Measurements from ENCODE around the gene SGMS1. TPM values are rescaled to one million over a fixed set of nuclear protein-coding genes. Genes with fewer than 3 reads are reported as not detected.

Gene SGMS1
- total and polyA plus RNA-seq, 11 donors, result 6.9 to 40.6 (median 19.6) TPM

- no peak overlapping the region for H3K4me3 ChIP-seq
- H3K4me1 ChIP-seq, result peaks cover 0 to 39% (median 17%) of the 10 kb centered on the region in 12 donors
- ATAC-seq (no peak), DNase-seq (no peak)
- H3K27me3 ChIP-seq, result no peaks in the 10 kb centered on the region
- no peaks in the 10 kb centered on the region for H3K9me3 ChIP-seq
- TF ChIP-seq POLR2A (IDR thresholded peaks at IDR 0.05), result no peak
- TF ChIP-seq CTCF (IDR thresholded peaks at IDR 0.05), result no peak
- no peak overlapping the region for H3K27ac ChIP-seq
- intact Hi-C loops (cut with DNase I), result loop anchor here in 1 of 10 donors (5.0 kb wide), 1 partner anchor 108 kb away; the partner anchor contains the start of gene SGMS1
- WGBS, 4 donors, result 77 to 95% (median 85%) methylated on average over 5 of the region's 5 CpGs
- H3K36me3 ChIP-seq, result peaks cover 0 to 4% (median under 1%) of the 10 kb centered on the region in 9 donors
These were observed 109.8 kb downstream of the SGMS1 start for GRCh38 chr10:50513956-50514355.

GRCh38 chr10:50512743-50513416 is 110.9 kb downstream of the SGMS1 start:
- ATAC-seq (no peak), DNase-seq (no peak)
- H3K9me3 ChIP-seq, result no peaks in the 10 kb centered on the region
- no peak overlapping the region for H3K27ac ChIP-seq
- no peak overlapping the region for H3K4me3 ChIP-seq
- peaks cover 0 to 40% (median 18%) of the 10 kb centered on the region in 12 donors for H3K4me1 ChIP-seq
- WGBS, 4 donors, result 94 to 100% (median 96%) methylated on average over 3 of the region's 3 CpGs
- no peak for TF ChIP-seq POLR2A (IDR thresholded peaks at IDR 0.05)
- no peak for TF ChIP-seq CTCF (IDR thresholded peaks at IDR 0.05)
- no peaks in the 10 kb centered on the region for H3K36me3 ChIP-seq
- no peaks in the 10 kb centered on the region for H3K27me3 ChIP-seq
- intact Hi-C loops (cut with DNase I), result loop anchor here in 1 of 10 donors (5.0 kb wide), 1 partner anchor 109 kb away; the partner anchor contains the start of gene SGMS1

GRCh38 chr10:50512214-50512595 is 111.6 kb downstream of the SGMS1 start:
- WGBS, 4 donors, result 50 to 68% (median 63%) methylated on average over 1 of the region's 1 CpG
- no peak for ATAC-seq
- no peak for TF ChIP-seq CTCF (IDR thresholded peaks at IDR 0.05)
- no peak for TF ChIP-seq POLR2A (IDR thresholded peaks at IDR 0.05)

GRCh38 chr10:50511492-50512213 is 112.1 kb downstream of the SGMS1 start:
- WGBS, 4 donors, result 76 to 83% (median 82%) methylated on average over 5 of the region's 5 CpGs
- no peaks in the 10 kb centered on the region for H3K36me3 ChIP-seq
- no peak overlapping the region for H3K4me3 ChIP-seq
- no peaks in the 10 kb centered on the region for H3K27me3 ChIP-seq
- no peak for DNase-seq
- TF ChIP-seq POLR2A (IDR thresholded peaks at IDR 0.05) (no peak), CTCF (IDR thresholded peaks at IDR 0.05) (no peak)
- no peaks in the 10 kb centered on the region for H3K9me3 ChIP-seq
- ATAC-seq, result peak in 2 of 4 donors; percentile 14 to 40
- H3K27ac ChIP-seq, result peak overlapping the region in 1 of 12 donors; percentile 22
- intact Hi-C loops (cut with DNase I), result loop anchor here in 1 of 10 donors (5.0 kb wide), 1 partner anchor 111 kb away; the partner anchor contains the start of gene SGMS1
- peaks cover 0 to 51% (median 26%) of the 10 kb centered on the region in 12 donors for H3K4me1 ChIP-seq

More at GRCh38 chr10:50512214-50512595, 111.6 kb downstream of the SGMS1 start:
- H3K36me3 ChIP-seq, result no peaks in the 10 kb centered on the region
- intact Hi-C loops (cut with DNase I), result loop anchor here in 1 of 10 donors (5.0 kb wide), 1 partner anchor 110 kb away; the partner anchor contains the start of gene SGMS1
- H3K4me1 ChIP-seq, result peaks cover 0 to 47% (median 22%) of the 10 kb centered on the region in 12 donors
- DNase-seq, result no peak
- H3K27me3 ChIP-seq, result no peaks in the 10 kb centered on the region
- no peaks in the 10 kb centered on the region for H3K9me3 ChIP-seq
- H3K4me3 ChIP-seq, result no peak overlapping the region
- H3K27ac ChIP-seq, result peak overlapping the region in 1 of 12 donors; percentile 22

Data from heart left ventricle (tissue), 16 donors.